IPS-NIHi7 (cell line): ENCODE data around the gene ERC1.

Experiments
- DNase-seq: peaks from one replicate; pipeline ENCODE4 v3.0.0; 2012; ENCODE audit warnings: mixed read lengths; ENCODE audit errors: extremely low spot score

ERC1 gene

DNA sequence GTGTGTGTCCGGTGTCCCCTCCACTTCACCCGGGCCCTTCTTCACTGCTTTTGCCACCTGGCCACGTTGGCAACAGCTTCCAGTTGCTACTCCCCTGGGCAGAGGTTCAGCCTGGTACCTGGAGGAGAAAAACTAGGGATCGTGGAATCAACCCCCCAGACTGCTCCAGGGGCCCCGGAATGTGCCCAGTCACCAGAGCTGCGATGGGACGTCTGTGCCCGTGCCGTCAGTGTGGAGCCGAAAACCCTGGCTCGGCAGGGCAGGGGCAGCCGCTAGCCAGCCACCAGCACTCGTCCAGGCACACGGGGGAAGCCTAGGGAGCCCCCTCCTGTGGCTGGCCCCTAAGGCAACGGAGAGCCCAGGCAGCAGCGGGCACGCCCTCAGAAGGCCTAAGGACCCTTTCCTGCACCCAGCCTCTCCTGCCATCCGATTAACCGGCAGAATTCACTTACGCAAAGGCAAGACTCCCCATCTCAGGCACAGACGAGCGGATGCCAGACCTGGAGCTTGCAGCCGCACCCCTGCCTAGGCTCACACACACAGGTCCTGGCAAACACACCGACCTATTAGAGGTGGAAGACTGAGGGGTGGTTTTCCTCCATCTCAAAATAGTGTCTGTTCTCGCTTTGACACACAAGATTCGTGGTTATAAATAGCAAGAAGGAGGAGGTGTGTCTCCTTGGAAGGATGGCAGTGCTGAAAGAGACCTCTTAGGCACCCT is 540.8 kb downstream of the ERC1 start:
- no peak for DNase-seq

DNA sequence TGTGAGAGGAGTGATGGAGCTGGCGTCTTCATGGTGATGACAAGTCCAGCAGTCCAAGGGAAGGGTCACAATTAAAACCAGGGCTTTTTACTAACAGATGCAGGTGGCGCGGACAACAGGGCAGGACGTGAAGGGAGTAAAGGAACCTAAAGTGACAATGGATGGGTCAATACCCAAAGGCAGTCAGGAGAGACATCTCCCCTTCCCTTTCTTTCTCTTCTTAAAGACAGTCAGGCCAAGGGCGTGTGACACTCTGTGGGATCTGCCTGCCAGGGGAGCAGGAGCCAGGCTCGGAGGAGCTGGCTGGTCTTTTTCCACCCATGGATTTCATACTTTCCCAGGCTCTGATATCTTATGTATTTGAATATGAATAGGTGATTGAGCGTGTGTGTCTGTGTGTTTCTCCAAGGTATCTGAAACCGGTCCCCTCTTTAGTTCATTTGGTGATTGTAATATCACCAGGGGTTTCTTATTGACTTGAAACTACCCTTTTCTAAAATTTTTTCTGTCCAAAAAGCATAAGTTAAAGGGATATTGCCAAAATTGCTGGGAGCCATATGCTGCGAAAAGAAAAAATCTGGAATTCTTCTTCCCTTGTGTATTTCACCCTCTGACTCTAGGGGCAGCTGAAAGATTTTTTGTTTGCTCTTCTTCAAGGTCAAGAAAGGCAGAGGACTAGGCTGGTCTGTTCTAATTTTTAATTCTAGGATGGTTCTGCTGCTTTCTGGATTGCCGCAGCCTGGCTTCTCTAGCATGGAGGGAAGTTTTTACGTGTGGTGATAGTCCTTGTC is 541.5 kb downstream of the ERC1 start:
- no peak for DNase-seq

DNA sequence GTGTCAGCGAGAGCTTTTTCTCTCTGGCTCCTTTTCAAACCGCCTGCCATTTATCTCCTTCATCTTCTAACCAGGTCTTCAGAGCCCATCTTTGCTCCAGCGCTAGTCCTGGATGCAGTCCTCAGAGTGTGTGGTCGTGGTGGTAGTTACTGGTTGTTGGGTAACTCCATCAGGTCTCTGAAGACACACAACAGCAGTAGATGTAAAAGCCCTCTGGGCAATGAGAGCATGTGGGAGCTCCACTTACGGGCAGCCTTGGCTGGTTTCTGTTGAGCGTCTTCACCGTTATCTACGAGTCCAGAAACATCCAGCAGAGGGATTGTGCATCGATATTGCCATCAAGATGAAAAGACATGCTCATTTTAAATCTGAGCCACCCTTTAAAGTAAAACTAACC is 542.2 kb downstream of the ERC1 start:
- no peak for DNase-seq

DNA sequence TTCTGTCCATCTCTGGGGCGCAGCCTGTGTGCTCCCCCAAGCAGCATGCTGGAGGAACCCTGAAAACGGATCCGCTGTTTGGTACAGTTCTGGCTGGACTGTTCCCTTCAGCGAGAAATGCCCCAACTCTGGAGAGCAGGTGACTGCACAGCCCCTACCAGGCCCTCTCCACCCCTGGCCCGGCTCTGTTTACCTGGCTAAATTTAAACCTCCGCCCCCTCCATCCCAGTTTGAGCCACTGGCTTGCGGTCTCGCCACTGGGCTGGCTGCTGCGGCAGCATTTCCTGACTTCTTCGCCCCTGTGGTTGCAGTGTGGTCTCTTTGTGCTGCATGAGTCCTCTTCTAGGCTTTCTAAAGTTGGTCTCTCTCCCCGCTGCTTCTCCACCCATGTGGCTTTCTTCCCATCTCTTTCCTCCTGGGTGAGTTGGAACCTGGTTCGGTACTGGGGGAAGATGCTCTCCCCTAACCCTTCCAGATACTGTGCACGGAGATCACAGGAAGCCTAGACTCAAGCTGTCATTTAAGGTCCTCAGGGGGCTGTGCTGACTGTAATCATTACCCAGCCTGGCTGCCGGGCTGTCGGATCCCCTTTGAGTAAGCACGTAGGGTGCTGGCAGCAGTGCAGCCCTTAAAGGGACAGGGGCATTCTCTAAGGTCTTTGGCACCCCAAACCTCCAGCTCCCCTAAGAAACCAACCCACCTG is 542.7 kb downstream of the ERC1 start:
- no peak for DNase-seq

DNA sequence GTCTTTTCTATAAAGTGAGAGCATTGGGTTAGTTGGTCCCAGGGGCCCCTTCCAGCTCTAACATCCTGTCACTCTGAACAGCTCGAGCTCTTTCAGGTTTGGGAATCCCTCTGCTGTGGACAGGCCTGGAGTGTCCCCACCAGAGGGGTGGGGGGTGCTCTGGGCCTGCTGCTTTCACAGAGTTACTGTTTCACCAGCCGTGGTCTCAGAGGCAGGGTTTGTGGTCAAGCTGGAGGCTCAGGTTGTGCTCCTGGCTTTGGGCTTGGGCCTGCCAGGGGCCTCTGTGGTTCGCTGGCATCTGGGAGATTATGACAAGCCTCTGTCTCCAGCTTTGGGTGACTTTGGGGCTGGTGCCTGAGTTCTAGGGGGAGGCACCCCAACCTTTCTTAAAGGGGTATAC is 543.7 kb downstream of the ERC1 start:
- DNase-seq = no peak

DNA sequence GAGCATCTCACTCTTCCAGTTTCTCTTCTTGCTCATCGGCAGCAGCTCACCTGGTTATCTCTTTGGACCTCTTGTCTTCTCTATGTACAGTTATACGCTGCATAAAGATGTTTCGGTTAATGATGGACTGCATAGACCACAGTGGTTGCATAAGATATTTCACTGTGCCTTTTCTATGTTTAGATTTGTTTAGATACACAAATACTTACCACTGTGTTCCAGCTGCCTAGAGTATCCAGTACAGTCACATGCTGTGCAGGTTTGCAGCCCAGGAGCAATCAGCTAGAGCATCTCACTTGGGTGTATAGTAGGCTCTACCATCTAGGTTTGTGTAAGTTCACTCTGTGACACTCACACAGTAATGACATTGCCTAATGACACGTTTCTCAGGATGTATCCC is 545.8 kb downstream of the ERC1 start:
- DNase-seq = no peak

DNA sequence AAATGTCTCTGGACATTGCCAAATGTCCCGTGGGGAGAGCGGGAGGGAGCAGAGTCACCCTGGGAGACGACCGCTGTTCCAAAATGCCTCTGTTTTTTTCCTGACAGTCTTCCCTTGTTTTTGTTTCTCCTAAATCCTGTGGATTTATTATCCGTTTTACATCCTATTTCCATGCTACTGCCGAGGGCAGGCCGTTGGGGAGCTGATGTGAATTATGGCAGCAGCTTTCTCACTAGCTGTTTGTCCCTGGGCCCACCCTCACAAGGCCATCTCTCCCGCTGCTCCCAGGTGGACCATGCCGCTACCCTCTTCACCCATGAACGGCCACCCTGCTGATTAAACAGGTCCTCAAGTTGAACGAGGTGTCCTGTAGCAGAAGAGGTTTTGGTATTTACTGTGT is 548.1 kb downstream of the ERC1 start:
- DNase-seq = no peak

DNA sequence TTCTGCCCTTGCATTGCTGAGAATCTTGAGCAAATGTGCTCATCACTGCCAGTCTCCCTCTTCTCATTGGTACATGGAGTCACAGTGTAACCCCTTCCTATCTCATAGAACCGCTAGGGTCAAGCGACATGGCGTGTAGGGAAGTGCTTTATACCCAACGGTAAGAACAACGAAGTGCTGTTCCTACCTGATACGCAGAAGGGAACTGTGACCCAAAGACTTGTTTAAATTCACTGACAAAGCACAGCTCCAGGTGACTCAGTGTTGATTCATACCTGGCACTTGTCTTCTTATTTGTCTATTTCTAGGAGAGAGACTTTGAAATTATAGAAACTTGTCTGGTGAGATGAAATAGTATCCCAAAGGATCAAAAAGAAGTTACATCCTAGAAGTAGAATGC is 549.7 kb downstream of the ERC1 start:
- no peak for DNase-seq

DNA sequence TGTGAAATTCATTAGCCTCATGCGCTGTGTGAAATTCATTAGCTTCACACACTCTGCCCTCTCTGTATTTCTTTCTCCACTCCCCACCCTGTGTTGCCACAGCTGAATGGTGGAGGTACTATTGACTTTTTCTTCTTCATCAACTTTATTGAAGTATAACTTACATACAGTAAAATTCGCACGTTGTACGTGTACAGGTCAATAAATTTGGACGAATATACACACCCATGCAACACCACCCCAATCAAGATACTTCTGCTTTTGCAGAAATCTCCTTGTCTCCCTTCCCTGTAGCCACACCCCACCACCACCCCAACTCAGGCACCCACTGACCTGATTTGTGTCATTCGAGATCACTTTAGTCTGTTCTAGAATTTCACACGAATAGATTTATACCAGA is 551.6 kb downstream of the ERC1 start:
- DNase-seq = no peak

DNA sequence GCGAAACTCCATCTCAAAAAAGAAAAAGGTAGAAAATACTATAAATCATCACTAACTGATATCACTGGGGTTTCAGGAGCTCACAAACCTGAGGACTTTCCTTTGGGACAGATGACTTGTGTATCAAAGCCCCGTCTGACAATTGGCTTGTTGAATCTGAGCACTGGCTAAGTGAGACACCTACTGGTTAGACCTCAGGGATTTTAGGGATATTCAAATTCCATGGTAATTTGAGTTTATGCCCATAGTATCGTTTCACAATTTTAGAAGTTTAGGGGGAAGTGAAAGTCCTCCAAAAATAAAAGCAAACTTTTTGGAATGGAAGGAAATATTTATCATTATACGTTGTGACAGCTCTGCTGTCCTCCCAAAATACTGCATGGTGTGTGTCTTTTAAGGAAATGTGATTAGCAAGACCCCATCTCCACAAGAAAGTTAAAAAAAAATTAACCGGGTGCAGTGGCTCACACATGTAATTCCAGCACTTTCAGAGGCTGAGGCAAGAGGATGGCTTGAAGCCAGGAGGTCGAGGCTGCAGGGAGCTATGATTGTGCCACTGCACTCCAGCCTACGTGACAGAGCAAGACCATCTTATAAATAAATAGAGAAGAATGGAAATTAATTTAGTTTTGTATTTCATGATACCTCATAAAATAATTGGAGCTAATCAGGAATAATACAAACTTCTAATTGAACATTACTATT is 554.1 kb downstream of the ERC1 start:
- DNase-seq = no peak
